PC-3 (cell line): Measurements from ENCODE around the gene LRRC28.

Experiments used
- EZH2 ChIP-seq: fragments of 300-600 bp; sonication (generic); IDR thresholded peaks from one replicate; pipeline ENCODE4 v1.6.1; 2017; ENCODE audit warnings: antibody characterized with exemption, mild to moderate bottlenecking, low read length; ENCODE audit not compliant: unreplicated experiment
- EZH2phosphoT487 ChIP-seq: fragments of 300-600 bp; sonication (generic); IDR thresholded peaks from 2 replicates; pipeline ENCODE4 v1.6.1; 2018; ENCODE audit warnings: mild to moderate bottlenecking, antibody characterized with exemption, low read length, borderline replicate concordance
- TF ChIP-seq, protein P1 (sequence below): fragments of 300-600 bp; sonication (generic); conservative IDR thresholded peaks from 2 replicates; pipeline ENCODE4 v1.5.1; 2017; ENCODE audit warnings: antibody characterized with exemption, low read depth, mild to moderate bottlenecking, low read length

DNA sequence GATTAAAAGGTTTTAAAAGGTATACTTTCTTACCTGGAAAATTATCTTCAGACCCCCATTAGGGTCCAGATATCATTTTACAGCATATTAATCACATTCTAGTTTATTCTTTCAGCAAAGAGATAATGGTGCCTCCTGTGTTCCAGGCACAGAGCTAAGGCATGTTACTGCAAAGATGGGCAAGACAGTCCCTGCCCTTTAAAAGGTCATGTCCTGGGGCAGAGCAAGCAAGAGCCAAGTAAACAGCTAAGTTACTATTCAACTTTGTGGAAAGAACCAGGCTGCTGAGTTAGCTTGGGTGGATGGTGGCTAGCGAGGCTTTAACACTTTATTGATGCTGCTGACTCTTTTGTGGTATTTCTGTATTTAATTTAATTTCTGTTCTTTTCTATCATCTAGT is 75.0 kb downstream of the LRRC28 start:
- TF ChIP-seq EZH2phosphoT487 (no peak), EZH2 (no peak)
- TF ChIP-seq, protein P1, sequence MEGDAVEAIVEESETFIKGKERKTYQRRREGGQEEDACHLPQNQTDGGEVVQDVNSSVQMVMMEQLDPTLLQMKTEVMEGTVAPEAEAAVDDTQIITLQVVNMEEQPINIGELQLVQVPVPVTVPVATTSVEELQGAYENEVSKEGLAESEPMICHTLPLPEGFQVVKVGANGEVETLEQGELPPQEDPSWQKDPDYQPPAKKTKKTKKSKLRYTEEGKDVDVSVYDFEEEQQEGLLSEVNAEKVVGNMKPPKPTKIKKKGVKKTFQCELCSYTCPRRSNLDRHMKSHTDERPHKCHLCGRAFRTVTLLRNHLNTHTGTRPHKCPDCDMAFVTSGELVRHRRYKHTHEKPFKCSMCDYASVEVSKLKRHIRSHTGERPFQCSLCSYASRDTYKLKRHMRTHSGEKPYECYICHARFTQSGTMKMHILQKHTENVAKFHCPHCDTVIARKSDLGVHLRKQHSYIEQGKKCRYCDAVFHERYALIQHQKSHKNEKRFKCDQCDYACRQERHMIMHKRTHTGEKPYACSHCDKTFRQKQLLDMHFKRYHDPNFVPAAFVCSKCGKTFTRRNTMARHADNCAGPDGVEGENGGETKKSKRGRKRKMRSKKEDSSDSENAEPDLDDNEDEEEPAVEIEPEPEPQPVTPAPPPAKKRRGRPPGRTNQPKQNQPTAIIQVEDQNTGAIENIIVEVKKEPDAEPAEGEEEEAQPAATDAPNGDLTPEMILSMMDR: no peak
